Kasumi-1 (cell line): ENCODE measurements around the gene ZNF689.
"Not testable (repeated sequence)": the region's sequence is repeated elsewhere in the genome, so short reads cannot be mapped to it uniquely, and the experiment has no call there.

ENCODE experiments used
- DNase-seq, 2 experiments: peaks; one replicate each; lab custom pipeline; 2025; lab: John Stamatoyannopoulos, UW

Gene ZNF689

GRCh38 chr16:30600215-30600614 lies 10.0 kb downstream of the ZNF689 start:
- DNase-seq = no peak

GRCh38 chr16:30592871-30593270 lies 17.3 kb downstream of the ZNF689 start:
- no peak for DNase-seq

GRCh38 chr16:30590869-30591268 lies 19.3 kb downstream of the ZNF689 start:
- not testable (repeated sequence) for DNase-seq

GRCh38 chr16:30589582-30589981 lies 20.6 kb downstream of the ZNF689 start:
- DNase-seq = not testable (repeated sequence)

GRCh38 chr16:30588651-30589050 lies 21.5 kb downstream of the ZNF689 start:
- DNase-seq = no peak

- peak; percentile 87 to 91 for DNase-seq
Measured at GRCh38 chr16:30585400-30586191, 24.6 kb downstream of the ZNF689 start, which contains the start of gene ZNF785. Gene ZNF785, minus strand, starts transcription at chr16:30585697. Its CDS starts 86 bp downstream, at chr16:30585611.

GRCh38 chr16:30585022-30585399 lies 25.2 kb downstream of the ZNF689 start:
- DNase-seq = peak in 1 of 2 experiments; percentile 3

GRCh38 chr16:30582611-30583340 lies 27.4 kb downstream of the ZNF689 start:
- no peak for DNase-seq

- no peak for DNase-seq
Measured at GRCh38 chr16:30581457-30581856, 28.7 kb downstream of the ZNF689 start.

GRCh38 chr16:30574678-30575077 lies 35.5 kb downstream of the ZNF689 start:
- no peak for DNase-seq

GRCh38 chr16:30571445-30572322 lies 38.5 kb downstream of the ZNF689 start, which contains the start of gene ZNF688:
Gene ZNF688, minus strand, starts transcription at chr16:30571714. Its CDS starts 85 bp downstream, at chr16:30571629.
- DNase-seq = peak; percentile 89 to 90

GRCh38 chr16:30570636-30571444 lies 39.3 kb downstream of the ZNF689 start:
- DNase-seq = no peak

GRCh38 chr16:30569746-30570635 lies 40.2 kb downstream of the ZNF689 start:
- DNase-seq = no peak

GRCh38 chr16:30569281-30569680 lies 40.9 kb downstream of the ZNF689 start:
- DNase-seq = no peak

- DNase-seq = peak in 1 of 2 experiments; percentile 15
Measured at GRCh38 chr16:30567991-30568638, 42.1 kb downstream of the ZNF689 start.

GRCh38 chr16:30567160-30567990 lies 42.8 kb downstream of the ZNF689 start:
- DNase-seq = no peak

GRCh38 chr16:30566531-30566930 lies 43.7 kb downstream of the ZNF689 start:
- DNase-seq = no peak

GRCh38 chr16:30565984-30566383 lies 44.2 kb downstream of the ZNF689 start:
- no peak for DNase-seq

GRCh38 chr16:30565526-30565925 lies 44.7 kb downstream of the ZNF689 start:
- DNase-seq = no peak
